HG03520 (cell line): Measurements from ENCODE around the gene SYNGR2.

Source experiments
- ATAC-seq: cut with Tn5 transposase; IDR thresholded peaks from one replicate; pipeline ENCODE4 v1.9.1; 2021; ENCODE audit warnings: mild to moderate bottlenecking, moderate library complexity; ENCODE audit not compliant: unreplicated experiment

Gene SYNGR2

GRCh38 chr17:78142119-78142861 is 26.1 kb upstream of the SYNGR2 start:
- no peak for ATAC-seq

GRCh38 chr17:78143214-78144146 is 24.9 kb upstream of the SYNGR2 start:
- ATAC-seq, result no peak

GRCh38 chr17:78144147-78144719 is 24.1 kb upstream of the SYNGR2 start:
- ATAC-seq, result no peak

- ATAC-seq, result no peak
Observed at GRCh38 chr17:78144736-78145641, 23.4 kb upstream of the SYNGR2 start.

- no peak for ATAC-seq
Observed at GRCh38 chr17:78146471-78146869, 21.9 kb upstream of the SYNGR2 start.

- ATAC-seq, result no peak
Observed at GRCh38 chr17:78146881-78147280, 21.5 kb upstream of the SYNGR2 start.

- no peak for ATAC-seq
Observed at GRCh38 chr17:78147315-78147998, 20.9 kb upstream of the SYNGR2 start.

GRCh38 chr17:78148286-78149016 is 19.9 kb upstream of the SYNGR2 start:
- no peak for ATAC-seq

- ATAC-seq, result no peak
Observed at GRCh38 chr17:78151514-78152008, 16.8 kb upstream of the SYNGR2 start.

- no peak for ATAC-seq
Observed at GRCh38 chr17:78154903-78155811, 13.2 kb upstream of the SYNGR2 start.

- ATAC-seq, result no peak
Observed at GRCh38 chr17:78159575-78160158, 8.7 kb upstream of the SYNGR2 start.

- ATAC-seq, result no peak
Observed at GRCh38 chr17:78163881-78164747, 4.3 kb upstream of the SYNGR2 start.

- ATAC-seq, result no peak
Observed at GRCh38 chr17:78164748-78165607, 3.4 kb upstream of the SYNGR2 start.

- ATAC-seq, result no peak
Observed at GRCh38 chr17:78166416-78166815, 2.0 kb upstream of the SYNGR2 start.

- ATAC-seq, result peak; percentile 18
Observed at GRCh38 chr17:78168903-78169793, 767 bp downstream of the SYNGR2 start.
